Measurements from ENCODE around the gene NCK1. TPM values are rescaled to one million over a fixed set of nuclear protein-coding genes. Genes with fewer than 3 reads are reported as not detected.

NCK1 gene
- total and polyA plus RNA-seq, 9 of the 15 experiments (the other 6 are each of a cell fraction or from before 2014, with no cell fraction given), result 17.3 to 30.5 (median 25.0) TPM

DNA sequence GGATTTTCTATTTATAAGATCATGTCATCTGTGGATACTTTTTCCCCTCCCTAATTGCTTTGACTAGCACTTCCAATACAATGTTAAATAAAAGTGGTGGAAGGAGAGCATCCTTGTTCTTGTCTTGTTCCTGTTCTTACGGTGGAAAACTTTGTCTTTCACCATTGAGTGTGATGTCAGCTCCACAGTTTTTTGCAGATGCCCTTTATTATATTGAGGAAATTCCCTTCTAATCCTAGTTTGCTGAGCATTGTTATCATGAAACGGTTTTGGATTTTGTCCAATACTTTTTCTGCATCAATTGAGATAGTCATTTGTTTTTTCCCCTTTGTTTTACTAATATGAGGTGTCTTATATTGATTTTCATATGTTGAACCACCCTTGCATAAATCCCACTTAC is 75.8 kb downstream of the NCK1 start (continued):
- TF ChIP-seq, protein P1, sequence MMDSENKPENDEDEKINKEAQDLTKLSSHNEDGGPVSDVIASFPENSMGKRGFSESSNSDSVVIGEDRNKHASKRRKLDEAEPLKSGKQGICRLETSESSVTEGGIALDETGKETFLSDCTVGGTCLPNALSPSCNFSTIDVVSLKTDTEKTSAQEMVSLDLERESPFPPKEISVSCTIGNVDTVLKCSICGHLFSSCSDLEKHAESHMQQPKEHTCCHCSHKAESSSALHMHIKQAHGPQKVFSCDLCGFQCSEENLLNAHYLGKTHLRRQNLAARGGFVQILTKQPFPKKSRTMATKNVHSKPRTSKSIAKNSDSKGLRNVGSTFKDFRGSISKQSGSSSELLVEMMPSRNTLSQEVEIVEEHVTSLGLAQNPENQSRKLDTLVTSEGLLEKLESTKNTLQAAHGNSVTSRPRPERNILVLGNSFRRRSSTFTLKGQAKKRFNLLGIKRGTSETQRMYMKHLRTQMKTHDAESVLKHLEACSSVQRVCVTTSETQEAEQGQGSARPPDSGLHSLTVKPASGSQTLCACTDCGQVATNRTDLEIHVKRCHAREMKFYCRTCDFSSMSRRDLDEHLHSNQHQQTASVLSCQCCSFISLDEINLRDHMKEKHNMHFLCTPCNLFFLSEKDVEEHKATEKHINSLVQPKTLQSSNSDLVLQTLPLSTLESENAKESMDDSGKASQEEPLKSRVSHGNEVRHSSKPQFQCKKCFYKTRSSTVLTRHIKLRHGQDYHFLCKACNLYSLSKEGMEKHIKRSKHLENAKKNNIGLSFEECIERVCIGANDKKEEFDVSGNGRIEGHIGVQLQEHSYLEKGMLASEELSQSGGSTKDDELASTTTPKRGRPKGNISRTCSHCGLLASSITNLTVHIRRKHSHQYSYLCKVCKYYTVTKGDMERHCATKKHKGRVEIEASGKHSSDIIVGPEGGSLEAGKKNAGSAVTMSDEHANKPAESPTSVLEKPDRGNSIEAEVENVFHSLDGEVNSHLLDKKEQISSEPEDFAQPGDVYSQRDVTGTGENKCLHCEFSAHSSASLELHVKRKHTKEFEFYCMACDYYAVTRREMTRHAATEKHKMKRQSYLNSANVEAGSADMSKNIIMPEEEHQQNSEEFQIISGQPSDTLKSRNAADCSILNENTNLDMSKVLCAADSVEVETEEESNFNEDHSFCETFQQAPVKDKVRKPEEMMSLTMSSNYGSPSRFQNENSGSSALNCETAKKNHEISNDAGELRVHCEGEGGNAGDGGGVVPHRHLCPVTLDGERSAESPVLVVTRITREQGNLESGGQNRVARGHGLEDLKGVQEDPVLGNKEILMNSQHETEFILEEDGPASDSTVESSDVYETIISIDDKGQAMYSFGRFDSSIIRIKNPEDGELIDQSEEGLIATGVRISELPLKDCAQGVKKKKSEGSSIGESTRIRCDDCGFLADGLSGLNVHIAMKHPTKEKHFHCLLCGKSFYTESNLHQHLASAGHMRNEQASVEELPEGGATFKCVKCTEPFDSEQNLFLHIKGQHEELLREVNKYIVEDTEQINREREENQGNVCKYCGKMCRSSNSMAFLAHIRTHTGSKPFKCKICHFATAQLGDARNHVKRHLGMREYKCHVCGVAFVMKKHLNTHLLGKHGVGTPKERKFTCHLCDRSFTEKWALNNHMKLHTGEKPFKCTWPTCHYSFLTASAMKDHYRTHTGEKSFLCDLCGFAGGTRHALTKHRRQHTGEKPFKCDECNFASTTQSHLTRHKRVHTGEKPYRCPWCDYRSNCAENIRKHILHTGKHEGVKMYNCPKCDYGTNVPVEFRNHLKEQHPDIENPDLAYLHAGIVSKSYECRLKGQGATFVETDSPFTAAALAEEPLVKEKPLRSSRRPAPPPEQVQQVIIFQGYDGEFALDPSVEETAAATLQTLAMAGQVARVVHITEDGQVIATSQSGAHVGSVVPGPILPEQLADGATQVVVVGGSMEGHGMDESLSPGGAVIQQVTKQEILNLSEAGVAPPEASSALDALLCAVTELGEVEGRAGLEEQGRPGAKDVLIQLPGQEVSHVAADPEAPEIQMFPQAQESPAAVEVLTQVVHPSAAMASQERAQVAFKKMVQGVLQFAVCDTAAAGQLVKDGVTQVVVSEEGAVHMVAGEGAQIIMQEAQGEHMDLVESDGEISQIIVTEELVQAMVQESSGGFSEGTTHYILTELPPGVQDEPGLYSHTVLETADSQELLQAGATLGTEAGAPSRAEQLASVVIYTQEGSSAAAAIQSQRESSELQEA (IDR thresholded peaks at IDR 0.05; ENCODE audit: low read depth), result no peak
- TF ChIP-seq KLF6 (CRISPR knock-in tag; IDR thresholded peaks at IDR 0.05; ENCODE audit: borderline replicate concordance), result no peak

GRCh38 chr3:136938334-136938733 is 76.3 kb downstream of the NCK1 start:
- ChIA-PET POLR2A (interaction anchor here (1.9 kb wide), 1 partner anchor 13 kb away, joined by 4 read pairs; no protein-coding TSS in a partner anchor), CTCF (ENCODE audit: low intra/inter-chr PET ratio) (no interaction called here)
- Histone ChIP-seq H3K27me3 (ENCODE audit: control insufficient read depth in 2 of 2, insufficient read depth in 2 of 2, low read length in 2 of 2) (no peaks in the 10 kb centered on the region), H3K9me3 (replicated peaks; ENCODE audit: control insufficient read depth, insufficient read depth, low read depth, low read length) (no peaks in the 10 kb centered on the region), H3K9ac (ENCODE audit: insufficient read depth in 1 of 2, low read depth in 2 of 2, low read length in 2 of 2) (no peak overlapping the region), H2AFZ (ENCODE audit: low read depth, low read length) (no peak overlapping the region), H3K27ac (ENCODE audit: extremely low read depth, low read depth, low read length) (no peak overlapping the region), H3K4me3 (no peak overlapping the region), H3K9me1 (ENCODE audit: control insufficient read depth, insufficient read depth, low read length) (no peaks in the 10 kb centered on the region), H3K4me1 (replicated peaks in 1 of 2; ENCODE audit: control insufficient read depth in 2 of 2, insufficient read depth in 2 of 2, low read length in 2 of 2) (peaks cover 0 to 2% of the 10 kb centered on the region in 2 experiments; a peak in 1 of 5 replicates), H3K4me2 (ENCODE audit: insufficient read depth, low read length) (no peak overlapping the region), H3K79me2 (ENCODE audit: control insufficient read depth, insufficient read depth, low read length) (peaks cover 45% of the 10 kb centered on the region), H3K36me3 (ENCODE audit: control insufficient read depth, insufficient read depth, low read length) (peaks cover 2% of the 10 kb centered on the region; the same call in 2 of the 3 replicates), H4K20me1 (replicated peaks; ENCODE audit: control insufficient read depth, insufficient read depth, low read length) (no peaks in the 10 kb centered on the region)
- no peak for ATAC-seq
- FAIRE-seq, result no peak
- no TSS peak for BruUV-seq (replicated peaks)
- DNase-seq (ENCODE audit: extremely low read depth in 1 of 4, low spot score in 3 of 4), result no peak
- in situ Hi-C loops (cut with MboI) (no loop called here), intact Hi-C loops (cut with micrococcal nuclease) (no loop called here)
- no peak for TF ChIP-seq MEIS2 (IDR thresholded peaks at IDR 0.05; ENCODE audit: partially characterized antibody)
- no peak for TF ChIP-seq BMI1 (IDR thresholded peaks at IDR 0.05; ENCODE audit: low read length)
- no peak for TF ChIP-seq FOXJ2 (tag; IDR thresholded peaks at IDR 0.05)
- no peak for TF ChIP-seq RBM22 (IDR thresholded peaks at IDR 0.05; ENCODE audit: low read depth, low read length, poor library complexity, severe bottlenecking)
- TF ChIP-seq ZBTB1 (CRISPR knock-in tag; IDR thresholded peaks at IDR 0.05; ENCODE audit: borderline replicate concordance, low read depth), result no peak
- TF ChIP-seq SIN3B (IDR thresholded peaks at IDR 0.05; ENCODE audit: low read depth), result no peak
- TF ChIP-seq SAFB (IDR thresholded peaks at IDR 0.05; ENCODE audit: borderline replicate concordance, low read depth, low read length), result no peak
- TF ChIP-seq NBN (IDR thresholded peaks at IDR 0.05; ENCODE audit: low read depth), result no peak
